Caco-2 (cell line): Measurements from ENCODE around the gene PSRC1. TPM values are rescaled to one million over a fixed set of nuclear protein-coding genes. Genes with fewer than 3 reads are reported as not detected.

Experiments used
- BruUV-seq: library from RNA; stranded (reverse); fragments of 400-500 nt; replicated peaks from 2 replicates; lab custom pipeline; 2021; lab: Mats Ljungman, UMichigan
- CTCF ChIA-PET: fragments of 300-600 bp; sonication (Branson Sonifier 250); formaldehyde crosslinking; loops from one replicate; lab custom pipeline; 2022; ENCODE audit warnings: antibody characterized with exemption; lab: Charles Lee
- POLR2A ChIA-PET: fragments of 300-600 bp; sonication (Branson Sonifier 250); formaldehyde crosslinking; loops from one replicate; lab custom pipeline; 2022; ENCODE audit warnings: antibody characterized with exemption; lab: Charles Lee
- DNase-seq, 2 experiments: peaks; one replicate each; pipeline versions ENCODE4 v3.0.0 to v3.0.0-alpha.2; 2020 to 2022
- H3K27me3 ChIP-seq: replicated peaks from 2 replicates; pipeline ENCODE4 v1.6.0; 2011; ENCODE audit warnings: low read length; ENCODE audit not compliant: control insufficient read depth, insufficient read depth
- H3K36me3 ChIP-seq: 2 replicates; pipeline ENCODE4 v1.5.1; 2011; ENCODE audit warnings: low read length; ENCODE audit not compliant: control insufficient read depth, insufficient read depth
- H3K4me1 ChIP-seq: fragments of 250-450 bp; sonication (Bioruptor Pico); 2 replicates; pipeline ENCODE4 v1.5.1; 2020; ENCODE audit warnings: mild to moderate bottlenecking
- H3K4me3 ChIP-seq: 2 replicates; pipeline ENCODE4 v1.5.1; 2011; ENCODE audit warnings: low read depth, mild to moderate bottlenecking, control low read depth, low read length
- H3K9me3 ChIP-seq: fragments of 250-450 bp; sonication (Bioruptor Pico); 2 replicates; pipeline ENCODE4 v1.5.1; 2020; ENCODE audit warnings: mild to moderate bottlenecking, moderate library complexity
- H3K27ac Mint-ChIP-seq: one replicate; pipeline ENCODE4 v1.8.0; 2022; ENCODE audit warnings: mixed read lengths; ENCODE audit not compliant: unreplicated experiment
- H3K27me3 Mint-ChIP-seq: one replicate; pipeline ENCODE4 v1.8.0; 2022; ENCODE audit warnings: mixed read lengths; ENCODE audit not compliant: insufficient read depth, unreplicated experiment
- H3K36me3 Mint-ChIP-seq: one replicate; pipeline ENCODE4 v1.8.0; 2022; ENCODE audit warnings: mild to moderate bottlenecking, mixed read lengths; ENCODE audit not compliant: insufficient read depth, unreplicated experiment
- H3K4me1 Mint-ChIP-seq: one replicate; pipeline ENCODE4 v1.8.0; 2022; ENCODE audit warnings: low read depth, mixed read lengths; ENCODE audit not compliant: unreplicated experiment
- H3K4me3 Mint-ChIP-seq: one replicate; pipeline ENCODE4 v1.8.0; 2022; ENCODE audit warnings: mild to moderate bottlenecking, moderate library complexity, mixed read lengths; ENCODE audit not compliant: unreplicated experiment
- H3K9me3 Mint-ChIP-seq: one replicate; pipeline ENCODE4 v1.8.0; 2022; ENCODE audit warnings: mixed read lengths; ENCODE audit not compliant: unreplicated experiment
- intact Hi-C: fragments of 100-400 bp; cut with micrococcal nuclease; formaldehyde crosslinking; loops from one replicate; pipeline ENCODE4 v1.10.0; 2022; ENCODE audit not compliant: unreplicated experiment
- total RNA-seq: library from RNA; stranded (reverse); gene quantifications from 2 replicates; pipeline ENCODE4 v1.2.3, GENCODE V29; 2022
- TF ChIP-seq, protein P1 (sequence below), 2 experiments: fragments of 200-600 bp in 1 of 2; IDR thresholded peaks; 1 replicate in 1 of 2; 2 replicates in 1 of 2; pipeline versions ENCODE4 v1.5.1 to v1.8.0; 2011 to 2022; ENCODE audit warnings: antibody characterized with exemption in 1 of 2, control low read depth in 1 of 2, inconsistent platforms in 1 of 2, low read depth in 1 of 2, low read length in 1 of 2, mild to moderate bottlenecking in 1 of 2, moderate library complexity in 1 of 2; ENCODE audit not compliant: insufficient read depth in 1 of 2, severe bottlenecking in 1 of 2, unreplicated experiment in 1 of 2

PSRC1 gene
- total RNA-seq, 1 experiment from 2014 or later = 24.9 TPM

DNA sequence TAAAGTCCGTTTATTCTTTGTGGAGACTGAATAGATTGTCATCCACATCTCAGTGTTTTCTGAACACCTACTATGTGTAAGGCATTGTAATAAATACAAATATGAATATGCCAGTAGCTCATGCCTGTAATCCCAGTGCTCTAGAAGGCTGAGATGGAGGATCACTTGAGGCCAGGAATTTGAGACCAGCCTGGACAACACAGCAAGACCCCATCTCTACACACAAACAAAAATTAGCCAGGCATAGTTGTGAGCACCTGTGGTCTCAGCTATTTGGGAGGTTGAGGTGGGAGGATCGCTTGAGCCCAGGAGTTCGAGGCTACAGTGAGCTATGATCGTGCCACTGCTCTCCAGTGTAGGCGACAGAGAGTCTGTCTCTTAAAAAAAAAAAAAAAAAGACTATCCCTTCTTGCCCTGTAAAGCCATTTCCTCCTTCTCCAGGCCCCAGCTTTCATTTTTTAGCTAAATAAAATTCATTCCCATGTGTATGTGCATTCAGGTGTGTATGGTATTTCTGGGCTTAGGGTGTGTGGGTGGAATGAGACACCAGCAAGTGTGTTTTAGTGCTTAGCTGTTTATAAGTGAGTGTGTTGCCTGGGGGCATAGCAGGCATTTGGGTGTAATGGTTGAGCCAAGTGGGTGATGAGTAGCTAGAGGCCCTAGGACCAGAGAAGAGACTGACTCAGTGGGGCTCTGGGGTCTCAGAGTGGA, 25.8 kb downstream of the PSRC1 start:
- TF ChIP-seq, protein P1, sequence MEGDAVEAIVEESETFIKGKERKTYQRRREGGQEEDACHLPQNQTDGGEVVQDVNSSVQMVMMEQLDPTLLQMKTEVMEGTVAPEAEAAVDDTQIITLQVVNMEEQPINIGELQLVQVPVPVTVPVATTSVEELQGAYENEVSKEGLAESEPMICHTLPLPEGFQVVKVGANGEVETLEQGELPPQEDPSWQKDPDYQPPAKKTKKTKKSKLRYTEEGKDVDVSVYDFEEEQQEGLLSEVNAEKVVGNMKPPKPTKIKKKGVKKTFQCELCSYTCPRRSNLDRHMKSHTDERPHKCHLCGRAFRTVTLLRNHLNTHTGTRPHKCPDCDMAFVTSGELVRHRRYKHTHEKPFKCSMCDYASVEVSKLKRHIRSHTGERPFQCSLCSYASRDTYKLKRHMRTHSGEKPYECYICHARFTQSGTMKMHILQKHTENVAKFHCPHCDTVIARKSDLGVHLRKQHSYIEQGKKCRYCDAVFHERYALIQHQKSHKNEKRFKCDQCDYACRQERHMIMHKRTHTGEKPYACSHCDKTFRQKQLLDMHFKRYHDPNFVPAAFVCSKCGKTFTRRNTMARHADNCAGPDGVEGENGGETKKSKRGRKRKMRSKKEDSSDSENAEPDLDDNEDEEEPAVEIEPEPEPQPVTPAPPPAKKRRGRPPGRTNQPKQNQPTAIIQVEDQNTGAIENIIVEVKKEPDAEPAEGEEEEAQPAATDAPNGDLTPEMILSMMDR (IDR thresholded peaks at IDR 0.05; ENCODE audit: insufficient read depth in 1 of 2, low read depth in 1 of 2, low read length in 1 of 2, severe bottlenecking in 1 of 2, unreplicated experiment in 1 of 2) = no peak
- Histone ChIP-seq H3K4me1 (peaks cover 9% of the 10 kb centered on the region), H3K9me3 (no peaks in the 10 kb centered on the region), H3K36me3 (no peaks in the 10 kb centered on the region), H3K4me3 (no peak overlapping the region), H3K27me3 (no peaks in the 10 kb centered on the region)
- DNase-seq = no peak
- BruUV-seq = no TSS peak
- POLR2A ChIA-PET = no interaction called here
- Mint-ChIP-seq H3K4me3 (no peak overlapping the region), H3K9me3 (no peaks in the 10 kb centered on the region), H3K27me3 (no peaks in the 10 kb centered on the region), H3K4me1 (peaks cover 7% of the 10 kb centered on the region), H3K27ac (no peak overlapping the region), H3K36me3 (peaks cover 5% of the 10 kb centered on the region)
- CTCF ChIA-PET = interaction anchor here (0.6 kb wide), 1 partner anchor 236 kb away, joined by 3 read pairs; no protein-coding TSS in a partner anchor
- intact Hi-C loops = no loop called here

DNA sequence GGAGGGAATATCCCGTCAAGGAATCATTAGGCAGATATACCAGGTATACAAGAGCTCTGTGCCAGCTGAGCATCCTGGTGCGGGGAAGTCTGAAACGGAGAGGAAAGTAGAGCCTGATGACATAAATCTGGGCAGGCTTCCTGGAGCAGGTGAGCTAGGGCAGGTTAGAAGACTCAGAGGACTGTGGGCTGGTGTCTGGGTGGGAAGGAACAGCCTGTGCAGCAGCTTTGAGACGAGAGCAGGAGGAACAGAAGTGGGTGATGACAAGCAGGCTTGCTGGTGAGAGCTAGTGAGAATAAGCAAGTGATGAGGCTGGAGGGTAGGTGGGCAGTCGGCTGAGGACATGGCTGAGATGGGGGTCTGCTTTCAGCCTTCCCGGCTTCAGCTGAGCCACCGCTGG, 26.9 kb downstream of the PSRC1 start:
- ChIA-PET POLR2A (no interaction called here), CTCF (interaction anchor here (0.5 kb wide), 1 partner anchor 58 kb away, joined by 3 read pairs; no protein-coding TSS in a partner anchor)
- H3K4me3 ChIP-seq = no peak overlapping the region
- Mint-ChIP-seq H3K27me3 (no peaks in the 10 kb centered on the region), H3K27ac (no peak overlapping the region), H3K36me3 (peaks cover 5% of the 10 kb centered on the region), H3K4me3 (no peak overlapping the region), H3K4me1 (peaks cover 7% of the 10 kb centered on the region), H3K9me3 (no peaks in the 10 kb centered on the region)
- intact Hi-C loops = no loop called here
- TF ChIP-seq, protein P1 (IDR thresholded peaks at IDR 0.05; ENCODE audit: insufficient read depth in 1 of 2, low read depth in 1 of 2, low read length in 1 of 2, severe bottlenecking in 1 of 2, unreplicated experiment in 1 of 2) = no peak
- no peaks in the 10 kb centered on the region for H3K27me3 ChIP-seq
- H3K4me1 ChIP-seq = peaks cover 9% of the 10 kb centered on the region
- no TSS peak for BruUV-seq
- no peak for DNase-seq
- H3K36me3 ChIP-seq = no peaks in the 10 kb centered on the region
- H3K9me3 ChIP-seq = no peaks in the 10 kb centered on the region

DNA sequence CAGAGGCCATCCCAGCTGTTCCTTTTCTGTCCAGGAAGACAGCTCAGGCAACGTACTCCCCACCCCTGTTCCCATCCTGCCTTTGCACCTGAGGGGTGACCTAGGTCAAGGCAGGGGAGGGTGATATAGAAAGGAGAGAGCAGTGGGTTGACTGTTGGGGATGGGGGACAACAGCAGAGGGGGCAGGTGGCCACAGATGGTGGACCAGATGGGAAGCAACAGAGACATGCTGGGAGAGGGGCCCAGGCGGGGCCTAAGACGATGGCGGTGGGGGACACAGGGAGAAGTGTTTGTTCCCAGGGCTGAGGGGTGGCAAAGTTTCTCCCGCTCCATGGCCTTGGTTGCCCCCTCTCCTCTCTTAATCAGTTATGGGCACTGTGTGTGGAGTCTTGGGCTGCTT, 27.3 kb downstream of the PSRC1 start:
- H3K27ac Mint-ChIP-seq = no peak overlapping the region
- TF ChIP-seq, protein P1 (IDR thresholded peaks at IDR 0.05; ENCODE audit: insufficient read depth in 1 of 2, low read depth in 1 of 2, low read length in 1 of 2, severe bottlenecking in 1 of 2, unreplicated experiment in 1 of 2) = no peak
- H3K4me3 Mint-ChIP-seq = no peak overlapping the region
- intact Hi-C loops = no loop called here
- no TSS peak for BruUV-seq
- H3K27me3 Mint-ChIP-seq = no peaks in the 10 kb centered on the region
- H3K4me1 Mint-ChIP-seq = peaks cover 7% of the 10 kb centered on the region
- Histone ChIP-seq H3K4me1 (peaks cover 9% of the 10 kb centered on the region), H3K36me3 (no peaks in the 10 kb centered on the region), H3K9me3 (no peaks in the 10 kb centered on the region), H3K4me3 (no peak overlapping the region), H3K27me3 (no peaks in the 10 kb centered on the region)
- ChIA-PET CTCF (interaction anchor here (0.5 kb wide), 1 partner anchor 58 kb away, joined by 3 read pairs; no protein-coding TSS in a partner anchor), POLR2A (no interaction called here)
- no peaks in the 10 kb centered on the region for H3K9me3 Mint-ChIP-seq
- peaks cover 5% of the 10 kb centered on the region for H3K36me3 Mint-ChIP-seq
- no peak for DNase-seq
